ENCODE measurements around the gene GDPGP1.

The GDPGP1 gene

GRCh38 chr15:90225504-90226234 lies 8.3 kb upstream of the GDPGP1 start:
- H3K79me2 ChIP-seq (ENCODE audit: control insufficient read depth, insufficient read depth, low read length, poor library complexity): no peaks in the 10 kb centered on the region
- no peak overlapping the region for H2BK120ac ChIP-seq (ENCODE audit: insufficient read depth, low read length, poor library complexity)
- H3K4me3 ChIP-seq (ENCODE audit: low read depth, low read length): no peak overlapping the region
- no CpG with 5 or more reads among the region's 18 CpGs for WGBS (ENCODE audit: extremely low coverage, insufficient coverage, insufficient read length)
- no peak overlapping the region for H4K12ac ChIP-seq (ENCODE audit: low read depth, low read length)
- no peaks in the 10 kb centered on the region for H3K79me1 ChIP-seq (ENCODE audit: low read length)
- H3K4me1 ChIP-seq (ENCODE audit: control insufficient read depth in 1 of 2, insufficient read depth in 2 of 2, low read length in 2 of 2): no peaks in the 10 kb centered on the region
- H3K4me2 ChIP-seq (ENCODE audit: low read length): no peak overlapping the region
- DNase-seq: no peak
- peaks cover 3% of the 10 kb centered on the region for H3K9me3 ChIP-seq (ENCODE audit: insufficient read depth, low read depth, low read length)
- H3K23ac ChIP-seq (ENCODE audit: low read length): no peak overlapping the region
- H2BK5ac ChIP-seq (ENCODE audit: low read depth, low read length, poor library complexity): no peak overlapping the region
- H3K18ac ChIP-seq (ENCODE audit: low read length): no peak overlapping the region
- H3K9ac ChIP-seq (ENCODE audit: low read length): no peak overlapping the region
- H2AFZ ChIP-seq (ENCODE audit: insufficient read depth, low read length, poor library complexity): no peak overlapping the region
- peaks cover 52 to 63% of the 10 kb centered on the region in 2 experiments for H3K36me3 ChIP-seq (ENCODE audit: control insufficient read depth in 1 of 2, insufficient read depth in 2 of 2, low read length in 2 of 2)
- H3K4ac ChIP-seq (ENCODE audit: low read depth, low read length): no peak overlapping the region
- H4K91ac ChIP-seq (ENCODE audit: low read depth, low read length): no peak overlapping the region
- H2BK12ac ChIP-seq (ENCODE audit: low read length): no peak overlapping the region
- H2AK5ac ChIP-seq (ENCODE audit: low read length): no peak overlapping the region
- no peak overlapping the region for H4K8ac ChIP-seq (ENCODE audit: low read depth, low read length)
- H3K27me3 ChIP-seq (ENCODE audit: insufficient read depth, low read length): no peaks in the 10 kb centered on the region
- no peak overlapping the region for H3K27ac ChIP-seq (ENCODE audit: low read depth, low read length)
- H3K14ac ChIP-seq (ENCODE audit: low read length): no peak overlapping the region

GRCh38 chr15:90227336-90227735 lies 6.7 kb upstream of the GDPGP1 start:
- no peak overlapping the region for H3K4me3 ChIP-seq (ENCODE audit: low read depth, low read length)
- no peak overlapping the region for H3K23ac ChIP-seq (ENCODE audit: low read length)
- no peaks in the 10 kb centered on the region for H3K79me1 ChIP-seq (ENCODE audit: low read length)
- H3K27me3 ChIP-seq (ENCODE audit: insufficient read depth, low read length): no peaks in the 10 kb centered on the region
- no CpG with 5 or more reads among the region's 7 CpGs for WGBS (ENCODE audit: extremely low coverage, insufficient coverage, insufficient read length)
- no peak overlapping the region for H2AK5ac ChIP-seq (ENCODE audit: low read length)
- no peak overlapping the region for H3K27ac ChIP-seq (ENCODE audit: low read depth, low read length)
- no peak overlapping the region for H4K12ac ChIP-seq (ENCODE audit: low read depth, low read length)
- no peak for DNase-seq
- H2BK120ac ChIP-seq (ENCODE audit: insufficient read depth, low read length, poor library complexity): no peak overlapping the region
- no peak overlapping the region for H3K9ac ChIP-seq (ENCODE audit: low read length)
- H3K4ac ChIP-seq (ENCODE audit: low read depth, low read length): no peak overlapping the region
- H3K9me3 ChIP-seq (ENCODE audit: insufficient read depth, low read depth, low read length): peaks cover 3% of the 10 kb centered on the region
- H2BK12ac ChIP-seq (ENCODE audit: low read length): no peak overlapping the region
- no peak overlapping the region for H4K91ac ChIP-seq (ENCODE audit: low read depth, low read length)
- no peak overlapping the region for H3K18ac ChIP-seq (ENCODE audit: low read length)
- no peak overlapping the region for H2BK5ac ChIP-seq (ENCODE audit: low read depth, low read length, poor library complexity)
- no peak overlapping the region for H2AFZ ChIP-seq (ENCODE audit: insufficient read depth, low read length, poor library complexity)
- H3K36me3 ChIP-seq (ENCODE audit: control insufficient read depth in 1 of 2, insufficient read depth in 2 of 2, low read length in 2 of 2): peaks cover 57 to 64% of the 10 kb centered on the region in 2 experiments
- H3K79me2 ChIP-seq (ENCODE audit: control insufficient read depth, insufficient read depth, low read length, poor library complexity): no peaks in the 10 kb centered on the region
- H3K4me1 ChIP-seq (ENCODE audit: control insufficient read depth in 1 of 2, insufficient read depth in 2 of 2, low read length in 2 of 2): no peaks in the 10 kb centered on the region
- no peak overlapping the region for H3K4me2 ChIP-seq (ENCODE audit: low read length)
- H3K14ac ChIP-seq (ENCODE audit: low read length): no peak overlapping the region
- no peak overlapping the region for H4K8ac ChIP-seq (ENCODE audit: low read depth, low read length)

DNA sequence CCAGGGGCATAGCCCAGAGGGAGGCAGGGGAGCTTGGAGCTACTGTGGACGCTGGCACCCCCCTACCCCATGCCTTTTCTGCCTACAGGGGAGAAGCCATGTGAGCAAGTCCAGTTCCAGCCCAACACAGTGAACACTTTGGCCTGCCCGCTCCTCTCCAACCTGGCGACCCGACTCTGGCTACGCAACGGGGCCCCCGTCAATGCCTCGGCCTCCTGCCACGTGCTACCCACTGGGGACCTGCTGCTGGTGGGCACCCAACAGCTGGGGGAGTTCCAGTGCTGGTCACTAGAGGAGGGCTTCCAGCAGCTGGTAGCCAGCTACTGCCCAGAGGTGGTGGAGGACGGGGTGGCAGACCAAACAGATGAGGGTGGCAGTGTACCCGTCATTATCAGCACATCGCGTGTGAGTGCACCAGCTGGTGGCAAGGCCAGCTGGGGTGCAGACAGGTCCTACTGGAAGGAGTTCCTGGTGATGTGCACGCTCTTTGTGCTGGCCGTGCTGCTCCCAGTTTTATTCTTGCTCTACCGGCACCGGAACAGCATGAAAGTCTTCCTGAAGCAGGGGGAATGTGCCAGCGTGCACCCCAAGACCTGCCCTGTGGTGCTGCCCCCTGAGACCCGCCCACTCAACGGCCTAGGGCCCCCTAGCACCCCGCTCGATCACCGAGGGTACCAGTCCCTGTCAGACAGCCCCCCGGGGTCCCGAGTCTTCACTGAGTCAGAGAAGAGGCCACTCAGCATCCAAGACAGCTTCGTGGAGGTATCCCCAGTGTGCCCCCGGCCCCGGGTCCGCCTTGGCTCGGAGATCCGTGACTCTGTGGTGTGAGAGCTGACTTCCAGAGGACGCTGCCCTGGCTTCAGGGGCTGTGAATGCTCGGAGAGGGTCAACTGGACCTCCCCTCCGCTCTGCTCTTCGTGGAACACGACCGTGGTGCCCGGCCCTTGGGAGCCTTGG lies 5.9 kb upstream of the GDPGP1 start:
- Histone ChIP-seq H4K12ac (ENCODE audit: low read depth, low read length) (no peak overlapping the region), H3K27ac (ENCODE audit: low read depth, low read length) (no peak overlapping the region), H3K79me2 (ENCODE audit: control insufficient read depth, insufficient read depth, low read length, poor library complexity) (no peaks in the 10 kb centered on the region), H3K4me1 (ENCODE audit: control insufficient read depth in 1 of 2, insufficient read depth in 2 of 2, low read length in 2 of 2) (peaks cover 0 to 3% of the 10 kb centered on the region in 2 experiments), H4K8ac (ENCODE audit: low read depth, low read length) (no peak overlapping the region), H3K18ac (ENCODE audit: low read length) (no peak overlapping the region), H3K27me3 (ENCODE audit: insufficient read depth, low read length) (no peaks in the 10 kb centered on the region), H3K9me3 (ENCODE audit: insufficient read depth, low read depth, low read length) (peaks cover 3% of the 10 kb centered on the region), H2AFZ (ENCODE audit: insufficient read depth, low read length, poor library complexity) (no peak overlapping the region), H3K9ac (ENCODE audit: low read length) (no peak overlapping the region), H2BK120ac (ENCODE audit: insufficient read depth, low read length, poor library complexity) (no peak overlapping the region), H3K4me3 (ENCODE audit: low read depth, low read length) (no peak overlapping the region), H3K4me2 (ENCODE audit: low read length) (no peak overlapping the region), H2BK12ac (ENCODE audit: low read length) (no peak overlapping the region), H2AK5ac (ENCODE audit: low read length) (no peak overlapping the region), H2BK5ac (ENCODE audit: low read depth, low read length, poor library complexity) (no peak overlapping the region), H3K4ac (ENCODE audit: low read depth, low read length) (no peak overlapping the region), H4K91ac (ENCODE audit: low read depth, low read length) (no peak overlapping the region), H3K14ac (ENCODE audit: low read length) (no peak overlapping the region), H3K79me1 (ENCODE audit: low read length) (no peaks in the 10 kb centered on the region), H3K36me3 (ENCODE audit: control insufficient read depth in 1 of 2, insufficient read depth in 2 of 2, low read length in 2 of 2) (peaks cover 57 to 63% of the 10 kb centered on the region in 2 experiments), H3K23ac (ENCODE audit: low read length) (no peak overlapping the region)
- DNase-seq: no peak
- no CpG with 5 or more reads among the region's 38 CpGs for WGBS (ENCODE audit: extremely low coverage, insufficient coverage, insufficient read length)

DNA sequence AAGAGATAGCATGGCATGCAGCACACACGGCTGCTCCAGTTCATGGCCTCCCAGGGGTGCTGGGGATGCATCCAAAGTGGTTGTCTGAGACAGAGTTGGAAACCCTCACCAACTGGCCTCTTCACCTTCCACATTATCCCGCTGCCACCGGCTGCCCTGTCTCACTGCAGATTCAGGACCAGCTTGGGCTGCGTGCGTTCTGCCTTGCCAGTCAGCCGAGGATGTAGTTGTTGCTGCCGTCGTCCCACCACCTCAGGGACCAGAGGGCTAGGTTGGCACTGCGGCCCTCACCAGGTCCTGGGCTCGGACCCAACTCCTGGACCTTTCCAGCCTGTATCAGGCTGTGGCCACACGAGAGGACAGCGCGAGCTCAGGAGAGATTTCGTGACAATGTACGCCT lies 5.0 kb upstream of the GDPGP1 start:
- Histone ChIP-seq H3K4ac (ENCODE audit: low read depth, low read length) (no peak overlapping the region), H4K8ac (ENCODE audit: low read depth, low read length) (no peak overlapping the region)
- no CpG with 5 or more reads among the region's 15 CpGs for WGBS (ENCODE audit: extremely low coverage, insufficient coverage, insufficient read length)

More for the DNA sequence above, 5.0 kb upstream of the GDPGP1 start:
- H2BK5ac ChIP-seq (ENCODE audit: low read depth, low read length, poor library complexity): no peak overlapping the region
- H4K91ac ChIP-seq (ENCODE audit: low read depth, low read length): no peak overlapping the region
- peaks cover 3% of the 10 kb centered on the region for H3K9me3 ChIP-seq (ENCODE audit: insufficient read depth, low read depth, low read length)
- H3K27ac ChIP-seq (ENCODE audit: low read depth, low read length): no peak overlapping the region
- H3K79me2 ChIP-seq (ENCODE audit: control insufficient read depth, insufficient read depth, low read length, poor library complexity): no peaks in the 10 kb centered on the region
- DNase-seq: no peak
- H3K36me3 ChIP-seq (ENCODE audit: control insufficient read depth in 1 of 2, insufficient read depth in 2 of 2, low read length in 2 of 2): peaks cover 50 to 54% of the 10 kb centered on the region in 2 experiments
- no peak overlapping the region for H2BK12ac ChIP-seq (ENCODE audit: low read length)
- H3K4me1 ChIP-seq (ENCODE audit: control insufficient read depth in 1 of 2, insufficient read depth in 2 of 2, low read length in 2 of 2): peaks cover 0 to 3% of the 10 kb centered on the region in 2 experiments
- H3K14ac ChIP-seq (ENCODE audit: low read length): no peak overlapping the region
- no peak overlapping the region for H4K12ac ChIP-seq (ENCODE audit: low read depth, low read length)
- H3K23ac ChIP-seq (ENCODE audit: low read length): no peak overlapping the region
- H3K4me2 ChIP-seq (ENCODE audit: low read length): no peak overlapping the region
- no peak overlapping the region for H3K9ac ChIP-seq (ENCODE audit: low read length)
- H2BK120ac ChIP-seq (ENCODE audit: insufficient read depth, low read length, poor library complexity): no peak overlapping the region
- no peaks in the 10 kb centered on the region for H3K27me3 ChIP-seq (ENCODE audit: insufficient read depth, low read length)
- H3K79me1 ChIP-seq (ENCODE audit: low read length): peaks cover 3% of the 10 kb centered on the region
- no peak overlapping the region for H3K4me3 ChIP-seq (ENCODE audit: low read depth, low read length)
- no peak overlapping the region for H2AFZ ChIP-seq (ENCODE audit: insufficient read depth, low read length, poor library complexity)
- no peak overlapping the region for H3K18ac ChIP-seq (ENCODE audit: low read length)
- no peak overlapping the region for H2AK5ac ChIP-seq (ENCODE audit: low read length)
